ENCODE measurements around the gene ATXN2.
"Not testable (repeated sequence)": the region's sequence is repeated elsewhere in the genome, so short reads cannot be mapped to it uniquely, and the experiment has no call there.

Gene ATXN2

GRCh38 chr12:111598637-111599452, at the start of gene ATXN2:
ATXN2 (minus strand) TSS chr12:111599315; CDS start chr12:111599034, 281 bp downstream.
- peak in 1 of 2 donors; percentile 61 for DNase-seq (ENCODE audit: extremely low read depth in 1 of 2, low read depth in 1 of 2)

GRCh38 chr12:111645433-111645832, 46.3 kb upstream of the ATXN2 start:
- DNase-seq (ENCODE audit: extremely low read depth in 1 of 2, low read depth in 1 of 2): no peak

- no peak for DNase-seq (ENCODE audit: extremely low read depth in 1 of 2, low read depth in 1 of 2)
Measured at GRCh38 chr12:111643427-111643826, 44.3 kb upstream of the ATXN2 start.

- no peak for DNase-seq (ENCODE audit: extremely low read depth in 1 of 2, low read depth in 1 of 2)
Measured at GRCh38 chr12:111642681-111643426, 43.7 kb upstream of the ATXN2 start.

GRCh38 chr12:111640506-111640905, 41.4 kb upstream of the ATXN2 start:
- DNase-seq (ENCODE audit: extremely low read depth in 1 of 2, low read depth in 1 of 2): no peak

- no peak for DNase-seq (ENCODE audit: extremely low read depth in 1 of 2, low read depth in 1 of 2)
Measured at GRCh38 chr12:111638556-111638955, 39.4 kb upstream of the ATXN2 start.

GRCh38 chr12:111636209-111636945, 37.3 kb upstream of the ATXN2 start:
- DNase-seq (ENCODE audit: extremely low read depth in 1 of 2, low read depth in 1 of 2): no peak

- no peak for DNase-seq (ENCODE audit: extremely low read depth in 1 of 2, low read depth in 1 of 2)
Measured at GRCh38 chr12:111635524-111635923, 36.4 kb upstream of the ATXN2 start.

- DNase-seq (ENCODE audit: extremely low read depth in 1 of 2, low read depth in 1 of 2): no peak
Measured at GRCh38 chr12:111628505-111629260, 29.6 kb upstream of the ATXN2 start.

- DNase-seq (ENCODE audit: extremely low read depth in 1 of 2, low read depth in 1 of 2): no peak
Measured at GRCh38 chr12:111626230-111626629, 27.1 kb upstream of the ATXN2 start.

GRCh38 chr12:111624540-111624939, 25.4 kb upstream of the ATXN2 start:
- no peak for DNase-seq (ENCODE audit: extremely low read depth in 1 of 2, low read depth in 1 of 2)

GRCh38 chr12:111617841-111618240, 18.7 kb upstream of the ATXN2 start:
- not testable (repeated sequence) for DNase-seq (ENCODE audit: extremely low read depth in 1 of 2, low read depth in 1 of 2)

GRCh38 chr12:111616177-111616623, 17.1 kb upstream of the ATXN2 start:
- no peak for DNase-seq (ENCODE audit: extremely low read depth in 1 of 2, low read depth in 1 of 2)

- no peak for DNase-seq (ENCODE audit: extremely low read depth in 1 of 2, low read depth in 1 of 2)
Measured at GRCh38 chr12:111607239-111607638, 8.1 kb upstream of the ATXN2 start.

- no peak for DNase-seq (ENCODE audit: extremely low read depth in 1 of 2, low read depth in 1 of 2)
Measured at GRCh38 chr12:111606767-111607230, 7.7 kb upstream of the ATXN2 start.

- no peak for DNase-seq (ENCODE audit: extremely low read depth in 1 of 2, low read depth in 1 of 2)
Measured at GRCh38 chr12:111605911-111606766, 7.0 kb upstream of the ATXN2 start.

- not testable (repeated sequence) for DNase-seq (ENCODE audit: extremely low read depth in 1 of 2, low read depth in 1 of 2)
Measured at GRCh38 chr12:111602857-111603256, 3.7 kb upstream of the ATXN2 start.

- DNase-seq (ENCODE audit: extremely low read depth in 1 of 2, low read depth in 1 of 2): no peak
Measured at GRCh38 chr12:111602348-111602747, 3.2 kb upstream of the ATXN2 start.

GRCh38 chr12:111600986-111601385, 1.9 kb upstream of the ATXN2 start:
- DNase-seq (ENCODE audit: extremely low read depth in 1 of 2, low read depth in 1 of 2): not testable (repeated sequence)

Measured in activated CD8-positive, alpha-beta memory T cell treated with anti-CD3 and anti-CD28 coated beads for 1 hour (primary cell).